HG03039 (cell line): ENCODE data around the gene SEMA6B.

Experiments
- ATAC-seq: cut with Tn5 transposase; IDR thresholded peaks from one replicate; pipeline ENCODE4 v1.9.1; 2021; ENCODE audit warnings: mild to moderate bottlenecking, moderate library complexity; ENCODE audit not compliant: unreplicated experiment

SEMA6B gene

DNA sequence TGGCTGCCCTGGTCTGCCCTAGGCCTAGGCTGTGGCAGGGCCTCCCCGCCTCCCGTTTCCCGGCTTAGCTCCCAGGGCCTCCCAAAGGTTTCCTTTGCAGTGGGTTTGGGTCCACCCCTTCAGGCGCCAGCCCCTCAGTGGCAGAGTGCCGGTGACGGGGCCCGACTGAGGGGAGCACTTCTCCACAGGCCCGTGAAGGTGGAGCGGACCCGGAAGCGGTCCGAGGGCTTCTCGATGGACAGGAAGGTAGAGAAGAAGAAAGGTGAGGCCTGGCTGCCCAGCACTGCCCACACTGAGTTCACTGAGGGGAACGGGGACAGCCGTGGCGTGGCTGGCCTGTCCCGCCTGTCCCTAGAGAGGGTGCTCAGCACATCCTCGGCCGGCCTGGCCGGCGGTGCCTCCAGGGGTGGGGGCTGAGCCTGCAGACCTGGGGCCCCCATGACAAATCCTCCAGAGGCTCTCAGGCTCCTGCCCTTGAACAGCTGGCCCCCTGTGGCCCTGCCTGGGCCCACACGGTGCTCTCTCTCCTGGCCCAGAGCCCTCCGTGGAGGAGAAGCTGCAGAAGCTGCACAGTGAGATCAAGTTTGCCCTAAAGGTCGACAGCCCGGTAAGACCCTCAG lies 61.6 kb downstream of the SEMA6B start:
- no peak for ATAC-seq

- no peak for ATAC-seq
Measured at GRCh38 chr19:4496304-4496703, 63.2 kb downstream of the SEMA6B start.

- ATAC-seq: no peak
Measured at GRCh38 chr19:4495471-4495870, 64.0 kb downstream of the SEMA6B start.

GRCh38 chr19:4494691-4495064 lies 64.8 kb downstream of the SEMA6B start:
- ATAC-seq: no peak

DNA sequence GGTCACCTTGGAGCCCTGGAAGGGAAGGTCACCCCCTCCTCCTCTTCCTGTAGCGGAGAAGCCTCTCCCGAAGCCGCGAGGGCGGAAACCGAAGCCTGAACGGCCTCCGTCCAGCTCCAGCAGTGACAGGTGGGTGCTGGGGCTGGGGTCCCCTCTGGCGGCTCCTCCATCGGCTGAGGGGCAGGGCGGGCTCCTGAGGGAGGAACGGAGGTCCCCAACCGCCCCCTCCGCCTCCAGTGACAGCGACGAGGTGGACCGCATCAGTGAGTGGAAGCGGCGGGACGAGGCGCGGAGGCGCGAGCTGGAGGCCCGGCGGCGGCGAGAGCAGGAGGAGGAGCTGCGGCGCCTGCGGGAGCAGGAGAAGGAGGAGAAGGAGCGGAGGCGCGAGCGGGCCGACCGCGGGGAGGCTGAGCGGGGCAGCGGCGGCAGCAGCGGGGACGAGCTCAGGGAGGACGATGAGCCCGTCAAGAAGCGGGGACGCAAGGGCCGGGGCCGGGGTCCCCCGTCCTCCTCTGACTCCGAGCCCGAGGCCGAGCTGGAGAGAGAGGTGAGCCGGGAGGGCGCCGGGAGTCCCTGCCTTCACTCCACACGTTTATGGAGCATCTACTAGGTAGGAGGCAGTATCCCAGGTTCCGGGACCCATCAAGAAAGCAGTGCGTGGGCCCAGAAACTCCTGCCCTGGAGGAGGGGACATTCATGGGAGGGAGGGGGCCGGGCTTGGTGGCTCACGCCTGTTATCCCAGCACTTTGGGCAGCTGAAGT lies 65.4 kb downstream of the SEMA6B start:
- ATAC-seq: no peak

DNA sequence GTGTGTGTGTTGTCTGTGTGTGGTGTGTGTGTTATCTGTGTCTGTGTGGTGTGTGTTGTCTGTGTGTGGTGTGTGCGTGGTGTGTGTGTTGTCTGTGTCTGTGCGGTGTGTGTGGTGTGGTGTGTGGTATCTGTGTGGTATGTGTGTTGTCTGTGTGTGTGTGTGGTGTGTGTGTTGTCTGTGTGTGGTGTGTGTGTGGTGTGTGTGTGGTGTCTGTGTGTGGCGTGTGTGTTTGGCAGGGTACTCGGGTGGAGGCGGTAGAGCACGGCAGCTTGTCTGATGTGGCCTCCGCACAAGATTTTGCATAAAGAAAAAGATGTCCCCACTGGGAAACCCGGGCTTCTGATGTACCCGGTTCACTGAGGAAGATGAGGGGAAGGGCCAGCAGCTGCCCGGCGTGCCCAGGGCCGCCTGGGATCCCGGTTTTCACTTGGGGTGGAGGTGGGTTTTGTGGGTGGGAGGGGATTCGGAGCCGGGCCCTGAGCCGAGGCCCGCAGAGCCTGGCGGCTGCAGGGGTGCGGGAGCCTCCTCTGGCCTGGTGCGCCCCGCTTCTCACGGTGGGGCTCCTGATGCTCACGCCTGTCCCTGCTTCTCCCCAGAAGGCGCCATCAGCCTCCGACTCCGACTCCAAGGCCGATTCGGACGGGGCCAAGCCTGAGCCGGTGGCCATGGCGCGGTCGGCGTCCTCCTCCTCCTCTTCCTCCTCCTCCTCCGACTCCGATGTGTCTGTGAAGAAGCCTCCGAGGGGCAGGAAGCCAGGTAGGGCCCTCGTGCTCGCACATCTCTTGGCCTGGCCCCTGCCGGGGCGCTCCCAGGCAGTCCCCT lies 66.2 kb downstream of the SEMA6B start:
- ATAC-seq: no peak
